IMR-90 (cell line): ENCODE data around the gene RAPGEF1. TPM values are rescaled to one million over a fixed set of nuclear protein-coding genes. Genes with fewer than 3 reads are reported as not detected.

ENCODE experiments used
- ATAC-seq: fragments of 200-7000 bp; cut with Tn5 transposase; 2 replicates; pipeline ENCODE4 v1.9.1; 2020; ENCODE audit warnings: low read depth, mild to moderate bottlenecking, moderate library complexity
- BruUV-seq: library from RNA; stranded (reverse); fragments of 400-500 nt; replicated peaks from 2 replicates; lab custom pipeline; 2021; lab: Mats Ljungman, UMichigan
- CTCF ChIA-PET: fragments of 300-600 bp; formaldehyde crosslinking; extraction: SDS; loops from one replicate; lab custom pipeline; 2021; ENCODE audit warnings: antibody characterized with exemption; lab: Yijun Ruan, JAX
- POLR2A ChIA-PET: fragments of 300-600 bp; sonication (Branson Sonifier 250); formaldehyde crosslinking; loops from one replicate; lab custom pipeline; 2022; ENCODE audit warnings: antibody characterized with exemption; ENCODE audit not compliant: unreplicated experiment; lab: Charles Lee
- DNase-seq: peaks from one replicate; pipeline ENCODE4 v3.0.0; 2013
- H2AFZ ChIP-seq: replicated peaks from 2 replicates; pipeline ENCODE3; 2013; ENCODE audit warnings: low read length, mild to moderate bottlenecking; ENCODE audit not compliant: poor library complexity
- H2AK5ac ChIP-seq: 2 replicates; pipeline ENCODE4 v1.6.1; 2013; ENCODE audit warnings: low read depth, low read length, inconsistent platforms
- H2AK9ac ChIP-seq: replicated peaks from 2 replicates; pipeline ENCODE3; 2013; ENCODE audit warnings: mild to moderate bottlenecking, low read depth, low read length, moderate library complexity; ENCODE audit not compliant: poor library complexity
- H2BK120ac ChIP-seq: 2 replicates; pipeline ENCODE4 v1.6.1; 2013; ENCODE audit warnings: low read depth, low read length, inconsistent platforms
- H2BK15ac ChIP-seq: 3 replicates; pipeline ENCODE4 v1.6.1; 2013; ENCODE audit warnings: low read depth, low read length, inconsistent platforms
- H2BK20ac ChIP-seq: 2 replicates; pipeline ENCODE4 v1.6.1; 2013; ENCODE audit warnings: low read depth, mild to moderate bottlenecking, inconsistent platforms, low read length, moderate library complexity
- H2BK5ac ChIP-seq: 2 replicates; pipeline ENCODE4 v1.6.1; 2013; ENCODE audit warnings: mild to moderate bottlenecking, low read depth, low read length, inconsistent platforms; ENCODE audit not compliant: poor library complexity, severe bottlenecking
- H3K14ac ChIP-seq: replicated peaks from 2 replicates; pipeline ENCODE4 v1.6.1; 2013; ENCODE audit warnings: low read depth, low read length, inconsistent platforms
- H3K18ac ChIP-seq: 2 replicates; pipeline ENCODE4 v1.6.1; 2013; ENCODE audit warnings: low read depth, low read length, control low read depth
- H3K23ac ChIP-seq: 2 replicates; pipeline ENCODE4 v1.6.1; 2013; ENCODE audit warnings: low read depth, low read length, inconsistent platforms
- H3K27ac ChIP-seq: 2 replicates; pipeline ENCODE4 v1.5.1; 2013; ENCODE audit warnings: mild to moderate bottlenecking, control low read depth, low read length; ENCODE audit not compliant: insufficient read depth
- H3K27me3 ChIP-seq: 2 replicates; pipeline ENCODE4 v1.6.1; 2013; ENCODE audit warnings: low read length; ENCODE audit not compliant: control insufficient read depth, insufficient read depth
- H3K36me3 ChIP-seq: 2 replicates; pipeline ENCODE4 v1.6.1; 2013; ENCODE audit warnings: low read length, mixed read lengths; ENCODE audit not compliant: control insufficient read depth, insufficient read depth
- H3K4ac ChIP-seq: 2 replicates; pipeline ENCODE4 v1.6.1; 2013; ENCODE audit warnings: low read depth, low read length, inconsistent platforms
- H3K4me1 ChIP-seq: 2 replicates; pipeline ENCODE4 v1.6.1; 2013; ENCODE audit warnings: low read length, mixed read lengths; ENCODE audit not compliant: control insufficient read depth, insufficient read depth
- H3K4me2 ChIP-seq: 2 replicates; pipeline ENCODE4 v1.6.1; 2013; ENCODE audit warnings: low read depth, mild to moderate bottlenecking, control low read depth, low read length, moderate library complexity
- H3K4me3 ChIP-seq: 2 replicates; pipeline ENCODE4 v1.5.1; 2013; ENCODE audit warnings: low read depth, mild to moderate bottlenecking, control low read depth, low read length, moderate library complexity; ENCODE audit not compliant: insufficient read depth
- H3K56ac ChIP-seq: 2 replicates; pipeline ENCODE4 v1.6.1; 2013; ENCODE audit warnings: low read length, inconsistent platforms; ENCODE audit not compliant: insufficient read depth; ENCODE audit errors: extremely low read depth
- H3K79me1 ChIP-seq, 2 experiments: 2 replicates each; pipeline ENCODE4 v1.6.1; 2013; ENCODE audit warnings: low read length in 2 of 2, inconsistent platforms in 1 of 2, low read depth in 1 of 2
- H3K9ac ChIP-seq: 2 replicates; pipeline ENCODE4 v1.6.1; 2013; ENCODE audit warnings: low read depth, low read length, control low read depth
- H3K9me1 ChIP-seq: 2 replicates; pipeline ENCODE4 v1.6.1; 2013; ENCODE audit warnings: low read length, inconsistent platforms; ENCODE audit not compliant: insufficient read depth
- H3K9me3 ChIP-seq: 2 replicates; pipeline ENCODE4 v1.6.1; 2013; ENCODE audit warnings: low read length; ENCODE audit not compliant: control insufficient read depth, insufficient read depth
- H4K20me1 ChIP-seq: 2 replicates; pipeline ENCODE4 v1.6.1; 2013; ENCODE audit warnings: low read length, inconsistent platforms; ENCODE audit not compliant: insufficient read depth
- H4K5ac ChIP-seq: 2 replicates; pipeline ENCODE4 v1.6.1; 2013; ENCODE audit warnings: mild to moderate bottlenecking, low read depth, low read length, control low read depth
- H4K8ac ChIP-seq, 2 experiments: 2 replicates each; pipeline ENCODE4 v1.6.1; 2013; ENCODE audit warnings: low read depth in 2 of 2, low read length in 2 of 2, control low read depth in 1 of 2, inconsistent platforms in 1 of 2
- H4K91ac ChIP-seq: 2 replicates; pipeline ENCODE4 v1.6.1; 2013; ENCODE audit warnings: low read depth, low read length, inconsistent platforms; ENCODE audit not compliant: insufficient read depth
- BHLHE40 ChIP-seq: fragments of 150-350 bp; IDR thresholded peaks from 2 replicates; pipeline ENCODE4 v1.6.1; 2016; ENCODE audit warnings: mild to moderate bottlenecking, low read depth, low read length
- CEBPB ChIP-seq: IDR thresholded peaks from 2 replicates; pipeline ENCODE4 v1.6.1; 2012; ENCODE audit warnings: low read depth, low read length, improper control_type of control experiment
- CHD1 ChIP-seq: IDR thresholded peaks from 2 replicates; pipeline ENCODE4 v1.6.1; 2012; ENCODE audit warnings: low read depth, low read length, improper control_type of control experiment
- CTCF ChIP-seq: conservative IDR thresholded peaks from 2 replicates; pipeline ENCODE4 v1.5.1; 2012; ENCODE audit warnings: mild to moderate bottlenecking, low read depth, low read length, improper control_type of control experiment
- FOS ChIP-seq: fragments of 150-350 bp; IDR thresholded peaks from 2 replicates; pipeline ENCODE4 v1.6.1; 2016; ENCODE audit warnings: low read depth, low read length
- MAFK ChIP-seq: IDR thresholded peaks from 2 replicates; pipeline ENCODE4 v1.6.1; 2012; ENCODE audit warnings: low read depth, low read length, improper control_type of control experiment
- MAZ ChIP-seq: IDR thresholded peaks from 2 replicates; pipeline ENCODE4 v1.6.1; 2012; ENCODE audit warnings: low read depth, mild to moderate bottlenecking, low read length, improper control_type of control experiment, moderate library complexity, borderline replicate concordance
- MXI1 ChIP-seq: IDR thresholded peaks from 2 replicates; pipeline ENCODE4 v1.6.1; 2012; ENCODE audit warnings: low read depth, mild to moderate bottlenecking, low read length, moderate library complexity, borderline replicate concordance
- NFE2L2 ChIP-seq: fragments of 150-350 bp; IDR thresholded peaks from 2 replicates; pipeline ENCODE4 v1.6.1; 2016; ENCODE audit warnings: low read depth, mild to moderate bottlenecking, low read length
- POLR2A ChIP-seq: IDR thresholded peaks from 2 replicates; pipeline ENCODE4 v1.6.1; 2012; ENCODE audit warnings: mild to moderate bottlenecking, low read depth, low read length
- RAD21 ChIP-seq: IDR thresholded peaks from 2 replicates; pipeline ENCODE4 v1.6.1; 2012; ENCODE audit warnings: low read length, improper control_type of control experiment
- RCOR1 ChIP-seq: IDR thresholded peaks from 2 replicates; pipeline ENCODE4 v1.6.1; 2012; ENCODE audit warnings: mild to moderate bottlenecking, low read length, improper control_type of control experiment; ENCODE audit not compliant: insufficient replicate concordance
- RFX5 ChIP-seq: IDR thresholded peaks from 2 replicates; pipeline ENCODE4 v1.8.0; 2012; ENCODE audit warnings: low read depth, mild to moderate bottlenecking, low read length, moderate library complexity
- USF2 ChIP-seq: fragments of 150-350 bp; IDR thresholded peaks from 2 replicates; pipeline ENCODE4 v1.6.1; 2017; ENCODE audit warnings: mild to moderate bottlenecking, antibody characterized with exemption, low read length, low read depth
- WGBS, 2 experiments: methylation state at CpG; one replicate each; pipeline versions ENCODE4 v1.1.5 to v1.1.7; 2013; ENCODE audit warnings: missing lambda C conversion rate in 2 of 2; ENCODE audit not compliant: insufficient read length in 1 of 2; ENCODE audit errors: extremely low coverage in 2 of 2; 5-methylcytosine and 5-hydroxymethylcytosine counted together
- dilution Hi-C: fragments of 300-500 bp; cut with HindIII; formaldehyde crosslinking; loops from one replicate; pipeline ENCODE4 v1.14.3; 2018; ENCODE audit warnings: low sequenced_read_pairs; ENCODE audit not compliant: unreplicated experiment
- in situ Hi-C: fragments of 300-500 bp; cut with MboI; formaldehyde crosslinking; loops from 3 replicates; pipeline ENCODE4 v1.14.3; 2019; ENCODE audit warnings: low sequenced_read_pairs, inconsistent platforms, mixed read lengths
- intact Hi-C: fragments of 100-400 bp; cut with micrococcal nuclease; formaldehyde crosslinking; loops from 2 replicates; pipeline ENCODE4 v1.10.0; 2022
- polyA plus RNA-seq, 3 experiments: library from polyadenylated mRNA; depleted of rRNA; stranded (reverse); fragments of >200 nt; gene quantifications; 2 replicates each; pipeline ENCODE4 v1.2.3, GENCODE V29; 2012; ENCODE audit warnings: low replicate concordance in 1 of 3
- total RNA-seq: library from RNA; depleted of rRNA; stranded (reverse); fragments of >200 nt; gene quantifications from 2 replicates; pipeline ENCODE4 v1.2.3, GENCODE V29; 2012
- TF ChIP-seq, protein P1 (sequence below): fragments of 150-350 bp; IDR thresholded peaks from 2 replicates; pipeline ENCODE4 v1.6.1; 2016; ENCODE audit warnings: low read depth, mild to moderate bottlenecking, low read length, moderate library complexity, borderline replicate concordance

RAPGEF1 gene
- total and polyA plus RNA-seq, 2 of the 4 experiments (the other 2 are of a cell fraction): 13.1 to 22.3 TPM

- Histone ChIP-seq H2BK5ac (no peak overlapping the region), H2AK5ac (peak overlapping the region; percentile 93), H3K4me2 (no peak overlapping the region), H3K79me1 (peaks cover 4 to 22% of the 10 kb centered on the region in 2 experiments; a peak in 3 of 4 replicates), H3K4ac (peak overlapping the region; percentile 97), H3K27ac (no peak overlapping the region), H3K14ac (peak overlapping the region; percentile 86), H2AFZ (peak overlapping the region; percentile 7), H3K23ac (peak overlapping the region; percentile 20; the same call in 1 of the 2 replicates), H3K9me3 (no peaks in the 10 kb centered on the region), H3K36me3 (peaks cover 1% of the 10 kb centered on the region), H3K27me3 (no peaks in the 10 kb centered on the region), H3K9ac (no peak overlapping the region), H4K5ac (0 out of 2 replicates have a peak overlapping the region, but pooled peaks have one; percentile 9), H4K20me1 (peaks cover 10% of the 10 kb centered on the region), H4K8ac (peak overlapping the region in 1 of 2 experiments; percentile 89; a peak in 1 of 4 replicates), H4K91ac (peak overlapping the region; percentile 96; the same call in 1 of the 2 replicates), H2BK15ac (peak overlapping the region; percentile 79; the same call in 1 of the 3 replicates), H2BK20ac (peak overlapping the region; percentile 57), H2BK120ac (peak overlapping the region; percentile 94; the same call in 1 of the 2 replicates), H3K4me3 (no peak overlapping the region), H3K4me1 (peaks cover 35% of the 10 kb centered on the region), H3K56ac (no peak overlapping the region), H3K9me1 (peaks cover 36% of the 10 kb centered on the region), H3K18ac (no peak overlapping the region), H2AK9ac (peak overlapping the region; percentile 43)
- 100% methylated on average over 5 of the region's 13 CpGs; no CpG with 5 or more reads in 1 of the 2 experiments for WGBS, 2 experiments
- BruUV-seq: no TSS peak
- ATAC-seq: no peak
- dilution Hi-C loops: no loop called here
- ChIA-PET CTCF (interaction anchor here (1.7 kb wide), 1 partner anchor 133 kb away, joined by 5 read pairs; the partner anchor contains the start of gene RAPGEF1), POLR2A (no interaction called here)
- intact Hi-C loops: loop anchor here (5.0 kb wide), 1 partner anchor 50 kb away; no protein-coding TSS in a partner anchor
- no peak for DNase-seq
- in situ Hi-C loops: no loop called here
- TF ChIP-seq USF2 (no peak), CHD1 (no peak), RAD21 (no peak), MAFK (no peak), RFX5 (no peak), BHLHE40 (no peak), POLR2A (no peak), RCOR1 (no peak), CEBPB (no peak), MAZ (no peak), MXI1 (no peak), NFE2L2 (no peak), CTCF (no peak), FOS (no peak)
- TF ChIP-seq, protein P1, sequence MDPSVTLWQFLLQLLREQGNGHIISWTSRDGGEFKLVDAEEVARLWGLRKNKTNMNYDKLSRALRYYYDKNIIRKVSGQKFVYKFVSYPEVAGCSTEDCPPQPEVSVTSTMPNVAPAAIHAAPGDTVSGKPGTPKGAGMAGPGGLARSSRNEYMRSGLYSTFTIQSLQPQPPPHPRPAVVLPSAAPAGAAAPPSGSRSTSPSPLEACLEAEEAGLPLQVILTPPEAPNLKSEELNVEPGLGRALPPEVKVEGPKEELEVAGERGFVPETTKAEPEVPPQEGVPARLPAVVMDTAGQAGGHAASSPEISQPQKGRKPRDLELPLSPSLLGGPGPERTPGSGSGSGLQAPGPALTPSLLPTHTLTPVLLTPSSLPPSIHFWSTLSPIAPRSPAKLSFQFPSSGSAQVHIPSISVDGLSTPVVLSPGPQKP: no peak
These were observed 132.8 kb downstream of the RAPGEF1 start for GRCh38 chr9:131606896-131607567.
